Mesothelial cell of epicardium (in vitro differentiated cells): ENCODE data around the gene PHOSPHO1. TPM values are rescaled to one million over a fixed set of nuclear protein-coding genes. Genes with fewer than 3 reads are reported as not detected.
"Not testable (repeated sequence)": the region's sequence is repeated elsewhere in the genome, so short reads cannot be mapped to it uniquely, and the experiment has no call there.

ENCODE experiments used
- DNase-seq, 2 experiments: peaks; one replicate each; pipeline ENCODE4 v3.0.0; 2021; ENCODE audit warnings: low spot score in 2 of 2; ENCODE audit not compliant: unreplicated experiment in 2 of 2
- H3K27ac Mint-ChIP-seq: 2 replicates; pipeline ENCODE4 v1.8.0; 2021; ENCODE audit warnings: mixed read lengths
- H3K27me3 Mint-ChIP-seq: 2 replicates; pipeline ENCODE4 v1.8.0; 2021; ENCODE audit warnings: low read depth, mixed read lengths
- H3K36me3 Mint-ChIP-seq: 2 replicates; pipeline ENCODE4 v1.8.0; 2021; ENCODE audit warnings: mixed read lengths
- H3K4me1 Mint-ChIP-seq: 2 replicates; pipeline ENCODE4 v1.8.0; 2021; ENCODE audit warnings: mixed read lengths
- H3K4me3 Mint-ChIP-seq: 2 replicates; pipeline ENCODE4 v1.8.0; 2021; ENCODE audit warnings: mild to moderate bottlenecking, moderate library complexity, mixed read lengths
- H3K9me3 Mint-ChIP-seq: 2 replicates; pipeline ENCODE4 v1.8.0; 2021; ENCODE audit warnings: mixed read lengths
- CTCF ChIP-seq: fragments of 200-600 bp; sonication (generic); IDR thresholded peaks from one replicate; pipeline ENCODE4 v1.5.0; 2021; ENCODE audit warnings: antibody characterized with exemption; ENCODE audit not compliant: unreplicated experiment
- total RNA-seq: library from RNA; stranded (reverse); gene quantifications from 3 replicates; pipeline ENCODE4 v1.2.1, GENCODE V29; 2021

PHOSPHO1 gene
- total RNA-seq: 0.25 to 0.40 TPM in 2 of 3 replicates, not detected in the other

- peaks cover 3% of the 10 kb centered on the region for H3K4me1 Mint-ChIP-seq
- no peak for TF ChIP-seq CTCF
- no peak within 1 kb of the TSS for H3K27ac Mint-ChIP-seq
- H3K36me3 Mint-ChIP-seq: no peaks in the 10 kb centered on the region
- peaks cover 72% of the 10 kb centered on the region for H3K27me3 Mint-ChIP-seq
- H3K9me3 Mint-ChIP-seq: no peaks in the 10 kb centered on the region
- peak within 1 kb of the TSS; percentile 69 for H3K4me3 Mint-ChIP-seq
- peak; percentile 84 to 95 for DNase-seq
Measured at GRCh38 chr17:49230636-49231562, at the start of gene PHOSPHO1. Gene PHOSPHO1, minus strand, starts transcription at chr17:49230787. Its CDS starts 4,096 bp downstream, at chr17:49226691.

- Mint-ChIP-seq H3K27me3 (no peaks in the 10 kb centered on the region), H3K4me3 (no peak overlapping the region), H3K36me3 (no peaks in the 10 kb centered on the region), H3K4me1 (no peaks in the 10 kb centered on the region), H3K27ac (no peak overlapping the region), H3K9me3 (no peaks in the 10 kb centered on the region)
- TF ChIP-seq CTCF: no peak
- no peak for DNase-seq
Measured at GRCh38 chr17:49280061-49280460, 49.5 kb upstream of the PHOSPHO1 start.

- not testable (repeated sequence) for H3K27ac Mint-ChIP-seq, H3K4me1 Mint-ChIP-seq, H3K36me3 Mint-ChIP-seq, H3K4me3 Mint-ChIP-seq, DNase-seq, H3K27me3 Mint-ChIP-seq, H3K9me3 Mint-ChIP-seq
Measured at GRCh38 chr17:49279263-49280015, 48.9 kb upstream of the PHOSPHO1 start.

- TF ChIP-seq CTCF: no peak
- no peaks in the 10 kb centered on the region for H3K4me1 Mint-ChIP-seq
- H3K4me3 Mint-ChIP-seq: no peak overlapping the region
- H3K9me3 Mint-ChIP-seq: no peaks in the 10 kb centered on the region
- no peak overlapping the region for H3K27ac Mint-ChIP-seq
- no peak for DNase-seq
- H3K36me3 Mint-ChIP-seq: no peaks in the 10 kb centered on the region
- no peaks in the 10 kb centered on the region for H3K27me3 Mint-ChIP-seq
Measured at GRCh38 chr17:49278076-49278475, 47.5 kb upstream of the PHOSPHO1 start.

GRCh38 chr17:49277638-49278037 is 47.1 kb upstream of the PHOSPHO1 start:
- H3K36me3 Mint-ChIP-seq: no peaks in the 10 kb centered on the region
- H3K4me3 Mint-ChIP-seq: no peak overlapping the region
- H3K27ac Mint-ChIP-seq: no peak overlapping the region
- no peak for TF ChIP-seq CTCF
- no peaks in the 10 kb centered on the region for H3K9me3 Mint-ChIP-seq
- DNase-seq: no peak
- no peaks in the 10 kb centered on the region for H3K27me3 Mint-ChIP-seq
- no peaks in the 10 kb centered on the region for H3K4me1 Mint-ChIP-seq

- H3K9me3 Mint-ChIP-seq, H3K4me3 Mint-ChIP-seq, H3K4me1 Mint-ChIP-seq, DNase-seq, H3K27me3 Mint-ChIP-seq, H3K36me3 Mint-ChIP-seq, H3K27ac Mint-ChIP-seq: not testable (repeated sequence)
Measured at GRCh38 chr17:49275981-49276380, 45.4 kb upstream of the PHOSPHO1 start.
